Stimulated activated CD4-positive, alpha-beta T cell treated with anti-CD3 and anti-CD28 coated beads, Interleukin-15, amount 100 ng/mL, for 24 hours (primary cell): ENCODE data around the gene ATP6V0A4.
A peak's percentile ranks its signal among the peaks of the same experiment; 100 is the strongest.
"Not testable (repeated sequence)": the region's sequence is repeated elsewhere in the genome, so short reads cannot be mapped to it uniquely, and the experiment has no call there.

Experiments
- DNase-seq: peaks from one replicate; pipeline ENCODE4 v3.0.0-alpha.2; 2020

Gene ATP6V0A4

GRCh38 chr7:138797715-138798320 lies at the start of gene ATP6V0A4, which contains the start of gene TMEM213:
TSS of gene ATP6V0A4 (minus strand) at chr7:138798196. CDS start at chr7:138771247, 26,949 bp downstream.
TSS of gene TMEM213 (plus strand) at chr7:138797994. CDS start at chr7:138798105, 111 bp downstream.
- DNase-seq = no peak

- no peak for DNase-seq
These were observed 47.7 kb upstream of the ATP6V0A4 start for GRCh38 chr7:138845711-138846110.

- no peak for DNase-seq
These were observed 45.9 kb upstream of the ATP6V0A4 start for GRCh38 chr7:138843632-138844580.

- no peak for DNase-seq
These were observed 44.1 kb upstream of the ATP6V0A4 start for GRCh38 chr7:138842111-138842510.

- no peak for DNase-seq
These were observed 40.2 kb upstream of the ATP6V0A4 start for GRCh38 chr7:138838166-138838565.

- DNase-seq = no peak
These were observed 39.6 kb upstream of the ATP6V0A4 start for GRCh38 chr7:138837627-138838026.

- no peak for DNase-seq
These were observed 37.1 kb upstream of the ATP6V0A4 start for GRCh38 chr7:138835087-138835486.

GRCh38 chr7:138834583-138834982 lies 36.6 kb upstream of the ATP6V0A4 start:
- peak; percentile 26 for DNase-seq

GRCh38 chr7:138833596-138833995 lies 35.6 kb upstream of the ATP6V0A4 start:
- DNase-seq = no peak

GRCh38 chr7:138832966-138833365 lies 35.0 kb upstream of the ATP6V0A4 start:
- DNase-seq = no peak

GRCh38 chr7:138829335-138829734 lies 31.3 kb upstream of the ATP6V0A4 start:
- no peak for DNase-seq

- no peak for DNase-seq
These were observed 30.3 kb upstream of the ATP6V0A4 start for GRCh38 chr7:138828302-138828701.

- DNase-seq = no peak
These were observed 27.2 kb upstream of the ATP6V0A4 start for GRCh38 chr7:138825049-138825721.

- DNase-seq = no peak
These were observed 25.0 kb upstream of the ATP6V0A4 start for GRCh38 chr7:138822867-138823535.

- no peak for DNase-seq
These were observed 23.9 kb upstream of the ATP6V0A4 start for GRCh38 chr7:138821912-138822311.

- DNase-seq = no peak
These were observed 21.6 kb upstream of the ATP6V0A4 start for GRCh38 chr7:138819625-138820024.

- DNase-seq = no peak
These were observed 18.7 kb upstream of the ATP6V0A4 start for GRCh38 chr7:138816650-138817049.

- DNase-seq = no peak
These were observed 16.9 kb upstream of the ATP6V0A4 start for GRCh38 chr7:138814816-138815332.

- DNase-seq = no peak
These were observed 15.9 kb upstream of the ATP6V0A4 start for GRCh38 chr7:138813945-138814344.

GRCh38 chr7:138811327-138811726 lies 13.3 kb upstream of the ATP6V0A4 start:
- DNase-seq = not testable (repeated sequence)

GRCh38 chr7:138809346-138809745 lies 11.3 kb upstream of the ATP6V0A4 start:
- DNase-seq = no peak

- no peak for DNase-seq
These were observed 6.6 kb upstream of the ATP6V0A4 start for GRCh38 chr7:138804618-138805017.

GRCh38 chr7:138802706-138803105 lies 4.7 kb upstream of the ATP6V0A4 start:
- no peak for DNase-seq
